GM13977 (cell line): Measurements from ENCODE around the gene TRDN.

Source experiments
- DNase-seq: peaks from one replicate; pipeline ENCODE4 v3.0.0; 2012; ENCODE audit warnings: low spot score
- CTCF ChIP-seq: IDR thresholded peaks from 2 replicates; pipeline ENCODE4 v1.5.1; 2012; ENCODE audit warnings: mild to moderate bottlenecking, control low read depth; ENCODE audit not compliant: insufficient read depth; ENCODE audit errors: extremely low read depth, missing control alignments
- in situ Hi-C: fragments of 300-500 bp; cut with MboI; formaldehyde crosslinking; loops from one replicate; pipeline ENCODE4 v1.12.0; 2022; ENCODE audit warnings: low sequenced_read_pairs, low pct_unique_long_range_greater_than_20kb, mixed read lengths, inconsistent platforms; ENCODE audit not compliant: unreplicated experiment

TRDN gene

GRCh38 chr6:123417535-123417934, 219.2 kb downstream of the TRDN start:
- in situ Hi-C loops: loop anchor here (25.0 kb wide), 1 partner anchor 295 kb away; no protein-coding TSS in a partner anchor
- TF ChIP-seq CTCF: no peak
- DNase-seq: no peak

GRCh38 chr6:123415844-123416468, 220.8 kb downstream of the TRDN start:
- peak; percentile 24 for DNase-seq
- in situ Hi-C loops: loop anchor here (25.0 kb wide), 1 partner anchor 296 kb away; no protein-coding TSS in a partner anchor
- peak; percentile 67 for TF ChIP-seq CTCF

- no peak for TF ChIP-seq CTCF
- in situ Hi-C loops: loop anchor here (25.0 kb wide), 1 partner anchor 307 kb away; no protein-coding TSS in a partner anchor
- DNase-seq: no peak
Observed at GRCh38 chr6:123404975-123405374, 231.8 kb downstream of the TRDN start.

GRCh38 chr6:123402052-123402451, 234.7 kb downstream of the TRDN start:
- in situ Hi-C loops: loop anchor here (25.0 kb wide), 1 partner anchor 310 kb away; no protein-coding TSS in a partner anchor
- peak; percentile 8 for DNase-seq
- no peak for TF ChIP-seq CTCF

- DNase-seq: no peak
- in situ Hi-C loops: no loop called here
- no peak for TF ChIP-seq CTCF
Observed at GRCh38 chr6:123398072-123398471, 238.7 kb downstream of the TRDN start.

GRCh38 chr6:123393331-123393730, 243.4 kb downstream of the TRDN start:
- in situ Hi-C loops: no loop called here
- TF ChIP-seq CTCF: no peak
- no peak for DNase-seq
